WTC11 (cell line): Measurements from ENCODE around the gene MBD6. TPM values are rescaled to one million over a fixed set of nuclear protein-coding genes. Genes with fewer than 3 reads are reported as not detected.

Experiments used
- ATAC-seq: fragments of 200-7000 bp; cut with Tn5 transposase; 2 replicates; pipeline ENCODE4 v1.10.0; 2021; ENCODE audit warnings: mild to moderate bottlenecking, moderate library complexity
- CTCF ChIA-PET: fragments of 300-600 bp; sonication (Branson Sonifier 250); formaldehyde crosslinking; loops from one replicate; lab custom pipeline; 2021; ENCODE audit warnings: antibody characterized with exemption; lab: Charles Lee
- POLR2A ChIA-PET: fragments of 350-600 bp; sonication (Branson Sonifier 250); formaldehyde crosslinking; loops from one replicate; lab custom pipeline; 2021; ENCODE audit warnings: antibody characterized with exemption; lab: Charles Lee
- DNase-seq: peaks from one replicate; pipeline ENCODE4 v3.0.0; 2021; ENCODE audit warnings: low spot score
- H3K27ac Mint-ChIP-seq: 2 replicates; pipeline ENCODE4 v1.8.0; 2021; ENCODE audit warnings: mixed read lengths
- H3K27me3 Mint-ChIP-seq: 2 replicates; pipeline ENCODE4 v1.8.0; 2021; ENCODE audit warnings: low read depth, mild to moderate bottlenecking, moderate library complexity, mixed read lengths
- H3K36me3 Mint-ChIP-seq: 2 replicates; pipeline ENCODE4 v1.8.0; 2021; ENCODE audit warnings: mixed read lengths
- H3K4me1 Mint-ChIP-seq: 2 replicates; pipeline ENCODE4 v1.8.0; 2022; ENCODE audit warnings: mixed read lengths
- H3K4me3 Mint-ChIP-seq: 2 replicates; pipeline ENCODE4 v1.8.0; 2021; ENCODE audit warnings: mild to moderate bottlenecking, moderate library complexity, mixed read lengths
- H3K9me3 Mint-ChIP-seq: 2 replicates; pipeline ENCODE4 v1.8.0; 2021; ENCODE audit warnings: mixed read lengths
- ATF3 ChIP-seq: sonication (generic); formaldehyde crosslinking; conservative IDR thresholded peaks from 2 replicates; pipeline ENCODE4 v1.8.1; 2022; ENCODE audit warnings: mild to moderate bottlenecking, missing genetic modification reagents
- E2F1 ChIP-seq: sonication (generic); formaldehyde crosslinking; IDR thresholded peaks from 2 replicates; pipeline ENCODE4 v1.8.0; 2022; ENCODE audit warnings: mild to moderate bottlenecking, missing genetic modification reagents
- EMX1 ChIP-seq: fragments of 250-450 bp; sonication (Bioruptor Pico); IDR thresholded peaks from 2 replicates; pipeline ENCODE4 v1.8.0; 2021; ENCODE audit warnings: mild to moderate bottlenecking
- ETV6 ChIP-seq: sonication (generic); formaldehyde crosslinking; IDR thresholded peaks from 2 replicates; pipeline ENCODE4 v1.8.1; 2022; ENCODE audit warnings: mild to moderate bottlenecking, missing genetic modification reagents
- FOXK1 ChIP-seq: sonication (generic); formaldehyde crosslinking; IDR thresholded peaks from 2 replicates; pipeline ENCODE4 v1.8.0; 2022; ENCODE audit warnings: mild to moderate bottlenecking, moderate library complexity, missing genetic modification reagents
- IRF1 ChIP-seq: sonication (generic); formaldehyde crosslinking; IDR thresholded peaks from 2 replicates; pipeline ENCODE4 v1.8.0; 2023; ENCODE audit warnings: missing genetic modification reagents
- IRF2 ChIP-seq: sonication (generic); formaldehyde crosslinking; IDR thresholded peaks from 2 replicates; pipeline ENCODE4 v1.8.0; 2022; ENCODE audit warnings: low read depth, missing genetic modification reagents, borderline replicate concordance
- JUN ChIP-seq: sonication (generic); formaldehyde crosslinking; IDR thresholded peaks from 2 replicates; pipeline ENCODE4 v1.8.0; 2023; ENCODE audit warnings: mild to moderate bottlenecking, missing genetic modification reagents
- NFYB ChIP-seq: sonication (generic); formaldehyde crosslinking; conservative IDR thresholded peaks from 2 replicates; pipeline ENCODE4 v1.8.0; 2022; ENCODE audit warnings: low read depth, missing genetic modification reagents
- NR1H2 ChIP-seq: sonication (generic); formaldehyde crosslinking; IDR thresholded peaks from 2 replicates; pipeline ENCODE4 v1.9.0; 2021; ENCODE audit warnings: mild to moderate bottlenecking, moderate library complexity, missing genetic modification reagents
- PRDM15 ChIP-seq: sonication (generic); formaldehyde crosslinking; IDR thresholded peaks from 2 replicates; pipeline ENCODE4 v1.8.0; 2022; ENCODE audit warnings: missing genetic modification reagents
- RORB ChIP-seq: fragments of 250-450 bp; sonication (Bioruptor Pico); IDR thresholded peaks from 2 replicates; pipeline ENCODE4 v1.9.0; 2021; ENCODE audit warnings: mild to moderate bottlenecking
- SMAD4 ChIP-seq: sonication (generic); formaldehyde crosslinking; IDR thresholded peaks from 2 replicates; pipeline ENCODE4 v1.8.0; 2022; ENCODE audit warnings: mild to moderate bottlenecking, missing genetic modification reagents
- SP1 ChIP-seq: sonication (generic); formaldehyde crosslinking; conservative IDR thresholded peaks from 2 replicates; pipeline ENCODE4 v1.8.1; 2022; ENCODE audit warnings: missing genetic modification reagents
- TEAD1 ChIP-seq: sonication (generic); formaldehyde crosslinking; IDR thresholded peaks from 2 replicates; pipeline ENCODE4 v1.8.0; 2022; ENCODE audit warnings: mild to moderate bottlenecking, missing genetic modification reagents
- USF2 ChIP-seq: sonication (generic); formaldehyde crosslinking; IDR thresholded peaks from 2 replicates; pipeline ENCODE4 v1.8.1; 2023; ENCODE audit warnings: mild to moderate bottlenecking, missing genetic modification reagents, moderate library complexity
- ZBTB43 ChIP-seq: sonication (generic); formaldehyde crosslinking; IDR thresholded peaks from 2 replicates; pipeline ENCODE4 v1.8.1; 2023; ENCODE audit warnings: mild to moderate bottlenecking, missing genetic modification reagents
- ZMAT4 ChIP-seq: fragments of 250-450 bp; sonication (Bioruptor Pico); IDR thresholded peaks from 2 replicates; pipeline ENCODE4 v1.9.0; 2021; ENCODE audit warnings: mild to moderate bottlenecking
- ZNF396 ChIP-seq: fragments of 250-450 bp; sonication (Bioruptor Pico); IDR thresholded peaks from 2 replicates; pipeline ENCODE4 v1.8.0; 2021; ENCODE audit warnings: mild to moderate bottlenecking, moderate library complexity, borderline replicate concordance
- total RNA-seq: library from RNA; stranded (reverse); gene quantifications from 3 replicates; pipeline ENCODE4 v1.2.3, GENCODE V29; 2021

MBD6 gene
- total RNA-seq, 1 experiment from 2014 or later = 46.3 TPM

GRCh38 chr12:57528831-57529555 lies 6.4 kb downstream of the MBD6 start:
- CTCF ChIA-PET = interaction anchor here (1.0 kb wide), 1 partner anchor 55 kb away, joined by 3 read pairs; no protein-coding TSS in a partner anchor
- H3K4me3 Mint-ChIP-seq = no peak overlapping the region
- ATAC-seq (no peak), DNase-seq (no peak)
- no peaks in the 10 kb centered on the region for H3K9me3 Mint-ChIP-seq
- peaks cover 41% of the 10 kb centered on the region for H3K36me3 Mint-ChIP-seq
- POLR2A ChIA-PET = interaction anchor here (1.0 kb wide), 1 partner anchor 8 kb away, joined by 3 read pairs; no protein-coding TSS in a partner anchor
- H3K27me3 Mint-ChIP-seq = no peaks in the 10 kb centered on the region
- H3K27ac Mint-ChIP-seq = no peak overlapping the region
- peaks cover 6% of the 10 kb centered on the region for H3K4me1 Mint-ChIP-seq
- TF ChIP-seq EMX1 (no peak), USF2 (CRISPR knock-in tag) (no peak), JUN (CRISPR knock-in tag) (no peak), TEAD1 (CRISPR knock-in tag) (no peak), IRF2 (no peak), SMAD4 (CRISPR knock-in tag) (no peak), ZMAT4 (CRISPR knock-in tag) (no peak), ZBTB43 (no peak), NR1H2 (CRISPR knock-in tag) (no peak), PRDM15 (CRISPR knock-in tag) (no peak), IRF1 (CRISPR knock-in tag) (no peak), ATF3 (CRISPR knock-in tag) (no peak), SP1 (no peak), E2F1 (CRISPR knock-in tag) (no peak), ZNF396 (CRISPR knock-in tag) (no peak), NFYB (CRISPR knock-in tag) (no peak), FOXK1 (CRISPR knock-in tag) (no peak), RORB (CRISPR knock-in tag) (no peak), ETV6 (CRISPR knock-in tag) (no peak)
